GM10266 (cell line): ENCODE measurements around the gene SFMBT2.

Experiments used
- DNase-seq: peaks from one replicate; pipeline ENCODE4 v3.0.0; 2012; ENCODE audit errors: extremely low spot score
- CTCF ChIP-seq: IDR thresholded peaks from 2 replicates; pipeline ENCODE4 v1.5.1; 2012; ENCODE audit warnings: mild to moderate bottlenecking, low read depth; ENCODE audit not compliant: control insufficient read depth, insufficient read depth; ENCODE audit errors: missing control alignments

Gene SFMBT2

GRCh38 chr10:7279303-7279702, 131.5 kb downstream of the SFMBT2 start:
- DNase-seq = no peak
- no peak for TF ChIP-seq CTCF

GRCh38 chr10:7277867-7278266, 133.0 kb downstream of the SFMBT2 start:
- DNase-seq = no peak
- TF ChIP-seq CTCF = no peak

- DNase-seq = no peak
- TF ChIP-seq CTCF = no peak
These were observed 133.4 kb downstream of the SFMBT2 start for GRCh38 chr10:7277432-7277831.

GRCh38 chr10:7275761-7276440, 134.9 kb downstream of the SFMBT2 start:
- no peak for TF ChIP-seq CTCF
- DNase-seq = no peak

- no peak for TF ChIP-seq CTCF
- no peak for DNase-seq
These were observed 136.5 kb downstream of the SFMBT2 start for GRCh38 chr10:7274293-7274692.

- TF ChIP-seq CTCF = no peak
- no peak for DNase-seq
These were observed 138.8 kb downstream of the SFMBT2 start for GRCh38 chr10:7272008-7272407.

GRCh38 chr10:7269988-7270387, 140.8 kb downstream of the SFMBT2 start:
- no peak for TF ChIP-seq CTCF
- no peak for DNase-seq
